GM18873 (cell line): ENCODE results near the gene XYLT2.
"Not testable (repeated sequence)": the region's sequence is repeated elsewhere in the genome, so short reads cannot be mapped to it uniquely, and the experiment has no call there.

Source experiments
- ATAC-seq: cut with Tn5 transposase; IDR thresholded peaks from one replicate; pipeline ENCODE4 v1.9.1; 2021; ENCODE audit warnings: mild to moderate bottlenecking, moderate library complexity, moderate number of reproducible peaks; ENCODE audit not compliant: unreplicated experiment, low FRiP score

The XYLT2 gene

DNA sequence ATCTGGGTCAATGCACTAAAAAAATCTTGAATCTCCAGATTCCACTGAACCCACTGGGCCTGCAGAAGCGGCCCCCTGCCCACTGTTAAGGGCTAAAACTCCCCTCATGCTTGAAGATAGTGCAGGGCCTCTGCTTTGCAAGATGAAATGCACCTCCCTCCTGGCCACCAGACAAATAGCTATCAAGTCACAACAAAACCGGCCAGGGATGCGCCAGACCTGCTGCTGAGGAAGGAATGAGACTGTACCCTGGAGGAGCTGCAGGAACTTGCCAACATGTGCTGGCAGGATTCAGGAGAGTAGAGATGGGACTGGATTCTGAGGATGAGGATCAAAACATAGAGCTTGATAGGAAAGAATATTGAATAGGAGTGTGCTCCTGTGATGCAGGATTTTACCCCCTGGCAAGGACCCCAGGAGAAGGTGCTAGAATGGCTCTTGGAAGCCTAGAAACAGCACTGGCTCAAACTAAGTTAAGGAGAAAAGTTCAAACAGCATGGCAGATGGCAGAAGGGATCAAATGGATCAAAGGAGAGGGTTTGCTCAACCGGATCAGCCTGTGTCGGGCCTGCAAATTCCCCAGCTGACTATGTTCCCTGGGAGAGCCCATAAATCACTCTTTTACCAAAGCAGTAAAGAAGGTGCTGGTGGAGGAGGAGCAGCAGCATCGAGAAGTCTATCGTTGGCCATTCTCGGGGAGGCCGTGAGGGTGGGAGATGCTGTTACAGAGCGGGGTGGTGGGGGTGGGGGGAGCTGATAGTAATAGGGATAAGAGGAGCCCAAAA, 27.2 kb upstream of the XYLT2 start:
- ATAC-seq, result no peak

GRCh38 chr17:50319306-50320004, 26.5 kb upstream of the XYLT2 start:
- no peak for ATAC-seq

- ATAC-seq, result no peak
These were observed 23.7 kb upstream of the XYLT2 start for GRCh38 chr17:50322271-50322670.

DNA sequence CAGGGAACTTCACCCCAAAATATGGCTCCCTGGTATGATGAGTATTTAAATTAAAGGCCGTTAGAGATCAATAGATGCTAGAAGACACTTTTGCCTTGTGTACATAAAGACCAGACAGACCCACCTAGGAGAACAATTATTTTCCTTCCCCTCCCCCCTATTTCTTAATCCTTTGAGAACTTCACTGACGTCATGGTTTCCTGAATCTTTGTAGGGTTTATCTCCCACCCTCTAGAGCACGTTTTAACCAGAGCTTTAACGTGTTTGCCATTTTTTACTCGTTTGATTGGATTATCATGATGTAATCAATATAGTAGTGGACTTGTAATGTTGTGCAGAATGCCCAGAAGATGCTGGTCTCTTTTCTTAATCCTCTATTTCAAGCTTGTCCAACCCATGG, 22.9 kb upstream of the XYLT2 start:
- no peak for ATAC-seq

DNA sequence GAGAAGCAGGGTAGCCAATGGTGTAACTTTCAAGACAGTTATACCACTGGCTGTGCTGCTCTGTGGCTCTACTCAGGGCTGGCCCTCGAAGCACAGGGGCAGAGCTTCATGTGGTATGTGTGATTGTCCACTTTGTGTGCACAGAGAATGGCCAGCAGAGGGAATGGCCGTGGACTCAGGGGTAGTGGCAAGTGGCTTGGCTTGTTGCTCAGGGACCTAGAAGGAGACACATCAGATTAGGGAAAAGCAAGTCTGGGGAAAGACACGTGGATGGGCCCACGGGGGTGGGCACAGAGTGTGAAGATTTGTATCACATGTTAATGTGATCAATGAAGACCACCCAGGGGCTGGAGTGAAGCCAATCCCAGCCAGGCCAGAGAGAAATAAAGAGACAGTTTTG, 20.0 kb upstream of the XYLT2 start:
- ATAC-seq, result no peak

GRCh38 chr17:50326831-50327364, 19.0 kb upstream of the XYLT2 start:
- ATAC-seq, result no peak

GRCh38 chr17:50328363-50329325, 17.3 kb upstream of the XYLT2 start:
- ATAC-seq, result no peak

DNA sequence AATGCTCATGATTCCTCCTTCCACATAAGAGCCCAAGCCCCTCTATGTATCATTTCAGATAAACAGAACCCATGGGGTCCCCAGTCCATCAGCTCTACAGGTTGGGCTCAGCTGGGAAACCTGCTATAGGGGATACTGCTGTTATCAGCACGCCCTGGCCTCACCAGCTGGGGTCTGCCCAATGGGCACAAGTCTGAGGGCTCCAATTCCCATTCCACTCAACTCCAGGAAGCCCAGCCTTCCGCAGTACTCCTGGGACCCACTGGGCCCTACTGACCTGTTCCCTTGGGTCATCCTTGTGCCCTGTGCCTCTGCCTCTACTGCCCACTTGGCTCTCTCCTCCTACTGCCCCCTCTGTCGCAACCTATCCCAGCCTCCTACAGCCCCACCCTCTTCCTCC, 16.2 kb upstream of the XYLT2 start:
- no peak for ATAC-seq

DNA sequence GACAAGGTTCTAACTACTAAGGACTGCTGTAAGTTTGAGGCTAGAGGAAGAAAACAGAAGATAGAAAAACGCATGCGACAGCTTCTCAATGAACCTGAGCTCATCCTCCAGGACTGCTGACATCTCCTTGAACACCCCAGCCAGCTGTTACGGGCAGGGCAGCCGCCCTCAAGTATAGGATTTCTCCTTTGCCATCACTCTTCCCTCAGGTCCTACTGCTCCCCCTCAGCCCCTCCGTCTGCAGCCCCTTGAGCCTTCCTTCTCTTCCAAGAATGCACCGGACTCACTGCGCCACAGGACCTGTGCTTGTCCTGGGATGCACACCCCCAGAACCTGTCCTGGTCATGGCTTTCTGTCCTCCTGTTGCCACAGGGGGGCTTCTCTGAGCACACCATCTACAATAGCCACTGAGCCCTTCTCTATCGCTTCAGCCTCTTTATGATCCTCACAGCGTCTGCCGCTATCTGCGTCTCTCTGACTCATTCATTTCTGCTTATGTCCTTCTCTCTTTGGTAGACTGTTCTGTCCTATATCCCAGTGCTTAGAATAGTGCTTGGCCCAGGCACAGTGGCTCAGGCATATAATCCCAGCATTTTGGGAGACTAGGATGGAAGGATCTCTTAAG, 15.7 kb upstream of the XYLT2 start:
- ATAC-seq, result no peak

GRCh38 chr17:50331085-50331791, 14.7 kb upstream of the XYLT2 start:
- ATAC-seq, result no peak

GRCh38 chr17:50332196-50332595, 13.7 kb upstream of the XYLT2 start:
- no peak for ATAC-seq

DNA sequence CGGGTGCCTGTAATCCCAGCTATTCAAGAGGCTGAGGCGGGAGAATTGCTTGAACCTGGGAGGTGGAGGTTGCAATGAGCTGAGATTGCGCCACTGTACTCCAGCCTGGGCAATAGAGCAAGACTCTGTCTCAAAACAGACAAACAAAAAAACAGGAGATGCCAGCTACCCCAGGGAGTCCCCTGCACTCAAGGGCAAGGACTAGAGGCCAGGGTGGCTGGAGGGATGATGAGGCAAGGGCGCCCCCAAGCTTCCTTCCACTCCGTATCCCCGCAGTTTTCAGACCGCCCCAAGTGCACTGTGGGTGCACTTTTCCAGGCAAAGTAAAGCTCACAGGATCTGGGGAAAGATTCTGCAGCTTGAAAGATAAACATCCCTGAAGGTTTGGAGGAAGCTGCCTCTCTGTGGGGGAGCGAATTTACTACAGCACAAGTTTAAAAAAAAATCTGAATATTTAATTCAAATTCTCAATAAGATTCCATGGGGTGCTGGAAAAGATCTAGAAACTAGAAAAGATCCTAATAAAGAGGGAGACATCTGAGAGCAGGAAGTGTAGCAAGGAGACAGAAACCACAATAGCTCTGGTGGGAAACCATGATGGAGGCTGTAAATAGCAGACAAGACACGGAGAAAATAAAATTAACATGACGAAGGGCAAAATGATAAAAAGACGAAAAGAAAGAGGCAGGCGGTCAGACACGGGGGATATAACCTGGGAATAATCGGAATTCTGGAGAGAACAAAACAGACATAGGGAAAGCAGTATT, 12.5 kb upstream of the XYLT2 start:
- not testable (repeated sequence) for ATAC-seq

- no peak for ATAC-seq
These were observed 8.0 kb upstream of the XYLT2 start for GRCh38 chr17:50337956-50338355.

GRCh38 chr17:50338645-50339044, 7.3 kb upstream of the XYLT2 start:
- no peak for ATAC-seq

DNA sequence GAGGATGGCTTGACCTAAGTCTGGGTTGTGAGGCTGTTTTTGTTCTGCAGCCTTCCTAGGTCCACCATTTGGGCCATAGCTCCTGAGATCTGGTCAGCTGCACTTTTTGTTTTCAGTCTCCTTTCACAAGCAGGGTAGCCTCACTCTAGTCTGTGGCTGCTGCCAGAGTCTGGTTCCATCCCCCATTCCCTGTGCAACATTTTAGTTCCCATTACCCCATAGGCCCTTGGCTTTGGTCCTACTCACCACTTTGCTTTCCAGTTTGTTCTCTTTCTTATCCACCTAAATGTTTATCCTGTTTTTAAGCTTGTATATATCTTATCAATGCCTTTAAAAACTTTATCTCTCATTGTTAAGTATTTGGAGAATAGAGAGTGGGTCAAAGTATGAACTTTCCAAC, 6.5 kb upstream of the XYLT2 start:
- ATAC-seq, result no peak

GRCh38 chr17:50344731-50345365, 1.1 kb upstream of the XYLT2 start:
- ATAC-seq, result no peak

GRCh38 chr17:50346313-50347116, 589 bp downstream of the XYLT2 start:
- peak; percentile 33 for ATAC-seq
